H1 (cell line): ENCODE measurements around the gene MMP11.

Experiments used
- CBX5 ChIP-seq: fragments of 300-800, 300-1000 bp; sonication (generic); IDR thresholded peaks from 2 replicates; pipeline ENCODE4 v1.7.1; 2016; ENCODE audit warnings: antibody characterized with exemption, low read length, low read depth
- CEBPB ChIP-seq: IDR thresholded peaks from 2 replicates; pipeline ENCODE4 v1.6.1; 2012; ENCODE audit warnings: low read depth, low read length
- CTCF ChIP-seq, 3 experiments: IDR thresholded peaks; 1 replicate in 2 of 3; 2 replicates in 1 of 3; pipeline versions ENCODE4 v1.5.1 to v1.6.1; 2011; ENCODE audit warnings: low read length in 3 of 3, mild to moderate bottlenecking in 3 of 3, inconsistent platforms in 2 of 3, low read depth in 1 of 3, moderate library complexity in 1 of 3; ENCODE audit not compliant: insufficient read depth in 1 of 3; ENCODE audit errors: control extremely low read depth in 1 of 3
- HDAC2 ChIP-seq, 2 experiments: fragments of 300-600 bp in 1 of 2; sonication (generic) in 1 of 2; IDR thresholded peaks; 2 replicates each; pipeline ENCODE4 v1.6.1; 2011 to 2012; ENCODE audit warnings: low read depth in 2 of 2, low read length in 2 of 2, mild to moderate bottlenecking in 2 of 2, moderate library complexity in 2 of 2, borderline replicate concordance in 1 of 2, inconsistent platforms in 1 of 2
- POLR2A ChIP-seq, 2 experiments: IDR thresholded peaks; 1 replicate in 1 of 2; 2 replicates in 1 of 2; pipeline ENCODE4 v1.6.1; 2011; ENCODE audit warnings: low read depth in 2 of 2, low read length in 2 of 2, mild to moderate bottlenecking in 2 of 2; ENCODE audit errors: control extremely low read depth in 1 of 2
- POLR2AphosphoS5 ChIP-seq: IDR thresholded peaks from 2 replicates; pipeline ENCODE4 v1.6.1; 2011; ENCODE audit warnings: low read depth, low read length
- RNF2 ChIP-seq: fragments of 200-900, 300-1000 bp; sonication (generic); IDR thresholded peaks from 2 replicates; pipeline ENCODE4 v1.7.1; 2016; ENCODE audit warnings: borderline replicate concordance, low read depth, mild to moderate bottlenecking, antibody characterized with exemption, low read length; ENCODE audit not compliant: poor library complexity, severe bottlenecking; ENCODE audit errors: missing control alignments
- SP1 ChIP-seq: IDR thresholded peaks from 2 replicates; pipeline ENCODE4 v1.6.1; 2011; ENCODE audit warnings: low read depth, low read length
- USF2 ChIP-seq: IDR thresholded peaks from 2 replicates; pipeline ENCODE4 v1.6.1; 2011; ENCODE audit warnings: low read length, improper control_type of control experiment

- no peak for TF ChIP-seq CTCF (IDR thresholded peaks at IDR 0.05; ENCODE audit: control extremely low read depth in 1 of 3, insufficient read depth in 1 of 3, low read depth in 1 of 3, low read length in 3 of 3)
- TF ChIP-seq POLR2A (IDR thresholded peaks at IDR 0.05; ENCODE audit: control extremely low read depth in 1 of 2, low read depth in 2 of 2, low read length in 2 of 2), result no peak
- no peak for TF ChIP-seq CEBPB
- TF ChIP-seq USF2, result no peak
- no peak for TF ChIP-seq POLR2AphosphoS5
- no peak for TF ChIP-seq SP1
- TF ChIP-seq RNF2, result no peak
- no peak for TF ChIP-seq HDAC2 (IDR thresholded peaks at IDR 0.05; ENCODE audit: borderline replicate concordance in 1 of 2, low read depth in 2 of 2, low read length in 2 of 2)
- no peak for TF ChIP-seq CBX5
Observed at GRCh38 chr22:23820748-23821211, 48.1 kb downstream of the MMP11 start.
